ENCODE data around the gene ZNF808.

DNA sequence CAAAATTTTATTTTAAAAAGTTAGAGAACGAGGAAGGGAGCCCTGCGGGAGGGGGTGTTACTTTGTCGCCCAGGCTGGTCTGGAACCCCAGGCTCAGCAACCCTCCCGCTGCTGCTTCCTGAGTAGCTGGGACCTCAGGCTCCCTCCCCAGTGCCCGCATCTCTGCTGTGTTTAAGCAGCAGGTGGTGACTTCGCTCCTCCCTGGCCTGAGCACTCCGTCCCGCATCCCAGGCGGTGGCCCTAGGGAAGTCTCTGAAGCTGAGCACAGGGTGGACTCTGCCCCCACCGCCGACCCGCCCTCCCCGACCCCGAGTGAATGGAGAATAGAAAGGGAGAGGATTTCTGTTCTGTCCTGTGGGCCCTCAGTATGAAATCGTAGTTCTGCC lies 73.2 kb downstream of the ZNF808 start:
- TF ChIP-seq EZH2phosphoT487 (conservative IDR thresholded peaks at IDR 0.05; ENCODE audit: low read length): no peak
- TF ChIP-seq, protein P1, sequence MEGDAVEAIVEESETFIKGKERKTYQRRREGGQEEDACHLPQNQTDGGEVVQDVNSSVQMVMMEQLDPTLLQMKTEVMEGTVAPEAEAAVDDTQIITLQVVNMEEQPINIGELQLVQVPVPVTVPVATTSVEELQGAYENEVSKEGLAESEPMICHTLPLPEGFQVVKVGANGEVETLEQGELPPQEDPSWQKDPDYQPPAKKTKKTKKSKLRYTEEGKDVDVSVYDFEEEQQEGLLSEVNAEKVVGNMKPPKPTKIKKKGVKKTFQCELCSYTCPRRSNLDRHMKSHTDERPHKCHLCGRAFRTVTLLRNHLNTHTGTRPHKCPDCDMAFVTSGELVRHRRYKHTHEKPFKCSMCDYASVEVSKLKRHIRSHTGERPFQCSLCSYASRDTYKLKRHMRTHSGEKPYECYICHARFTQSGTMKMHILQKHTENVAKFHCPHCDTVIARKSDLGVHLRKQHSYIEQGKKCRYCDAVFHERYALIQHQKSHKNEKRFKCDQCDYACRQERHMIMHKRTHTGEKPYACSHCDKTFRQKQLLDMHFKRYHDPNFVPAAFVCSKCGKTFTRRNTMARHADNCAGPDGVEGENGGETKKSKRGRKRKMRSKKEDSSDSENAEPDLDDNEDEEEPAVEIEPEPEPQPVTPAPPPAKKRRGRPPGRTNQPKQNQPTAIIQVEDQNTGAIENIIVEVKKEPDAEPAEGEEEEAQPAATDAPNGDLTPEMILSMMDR (IDR thresholded peaks at IDR 0.05; ENCODE audit: insufficient read depth, low read length, poor library complexity, severe bottlenecking): no peak

All from SU-DHL-6 (cell line).